Urinary bladder (tissue), 4 donors: ENCODE measurements around the gene ADAMTS8. TPM values are rescaled to one million over a fixed set of nuclear protein-coding genes. Genes with fewer than 3 reads are reported as not detected.
"Not testable (repeated sequence)": the region's sequence is repeated elsewhere in the genome, so short reads cannot be mapped to it uniquely, and the experiment has no call there.

Source experiments
- DNase-seq: peaks from one replicate; pipeline ENCODE4 v3.0.0-alpha.2; 2015; ENCODE audit errors: extremely low spot score
- H3K27ac ChIP-seq: one replicate; pipeline ENCODE4 v1.5.1; 2013; ENCODE audit warnings: low read depth, mild to moderate bottlenecking, moderate library complexity
- H3K36me3 ChIP-seq: one replicate; pipeline ENCODE4 v1.6.1; 2013; ENCODE audit warnings: mild to moderate bottlenecking, moderate library complexity; ENCODE audit not compliant: insufficient read depth
- H3K4me1 ChIP-seq: one replicate; pipeline ENCODE4 v1.6.1; 2013; ENCODE audit warnings: mild to moderate bottlenecking, moderate library complexity; ENCODE audit not compliant: insufficient read depth
- H3K4me3 ChIP-seq: one replicate; pipeline ENCODE4 v1.5.1; 2013; ENCODE audit warnings: low read depth, low read length
- WGBS: extraction: QIAGEN DNeasy Blood & Tissue Kit; methylation state at CpG from one replicate; pipeline ENCODE4 v1.1.7; 2013; 5-methylcytosine and 5-hydroxymethylcytosine counted together
- polyA plus RNA-seq: library from polyadenylated mRNA; stranded (reverse); fragments of 200-250 nt; gene quantifications from one replicate; pipeline ENCODE4 v1.2.3, GENCODE V29; 2013
- total RNA-seq: library from RNA; depleted of rRNA; stranded (reverse); fragments of >200 nt; gene quantifications from one replicate; pipeline ENCODE4 v1.2.3, GENCODE V29; 2014
- donor health status: healthy with polysubstance abuse.
- donor health status: healthy.

The ADAMTS8 gene
- total and polyA plus RNA-seq, 2 donors = 8.9 to 17.9 TPM

GRCh38 chr11:130439160-130439519 lies 10.7 kb upstream of the ADAMTS8 start:
- DNase-seq = no peak
- Histone ChIP-seq H3K27ac (no peak overlapping the region), H3K4me3 (no peak overlapping the region), H3K4me1 (no peaks in the 10 kb centered on the region), H3K36me3 (no peaks in the 10 kb centered on the region)
- WGBS = 84% methylated on average over 4 of the region's 4 CpGs

GRCh38 chr11:130438401-130439159 lies 10.2 kb upstream of the ADAMTS8 start:
- not testable (repeated sequence) for H3K4me3 ChIP-seq, H3K4me1 ChIP-seq, H3K36me3 ChIP-seq, H3K27ac ChIP-seq, DNase-seq
- WGBS = 88% methylated on average over 10 of the region's 10 CpGs

GRCh38 chr11:130437848-130438247 lies 9.4 kb upstream of the ADAMTS8 start:
- Histone ChIP-seq H3K36me3 (no peaks in the 10 kb centered on the region), H3K27ac (no peak overlapping the region), H3K4me1 (no peaks in the 10 kb centered on the region), H3K4me3 (no peak overlapping the region)
- no peak for DNase-seq
- WGBS = 89% methylated on average over 7 of the region's 7 CpGs

- no peak for DNase-seq
- Histone ChIP-seq H3K27ac (no peak overlapping the region), H3K36me3 (no peaks in the 10 kb centered on the region), H3K4me3 (no peak overlapping the region), H3K4me1 (no peaks in the 10 kb centered on the region)
- WGBS = 70% methylated on average over 3 of the region's 3 CpGs
Observed at GRCh38 chr11:130436171-130436570, 7.8 kb upstream of the ADAMTS8 start.

- 47% methylated on average over 4 of the region's 4 CpGs for WGBS
- Histone ChIP-seq H3K4me1 (no peaks in the 10 kb centered on the region), H3K4me3 (no peak overlapping the region), H3K27ac (peak overlapping the region; percentile 46), H3K36me3 (no peaks in the 10 kb centered on the region)
- no peak for DNase-seq
Observed at GRCh38 chr11:130435671-130436070, 7.3 kb upstream of the ADAMTS8 start.

GRCh38 chr11:130434521-130435223 lies 6.3 kb upstream of the ADAMTS8 start:
- H3K4me3 ChIP-seq = peak overlapping the region; percentile 43
- peak; percentile 89 for DNase-seq
- H3K4me1 ChIP-seq = no peaks in the 10 kb centered on the region
- under 1% methylated on average over 20 of the region's 20 CpGs for WGBS
- H3K36me3 ChIP-seq = no peaks in the 10 kb centered on the region
- H3K27ac ChIP-seq = no peak overlapping the region

- Histone ChIP-seq H3K4me1 (no peaks in the 10 kb centered on the region), H3K36me3 (no peaks in the 10 kb centered on the region), H3K4me3 (no peak overlapping the region), H3K27ac (no peak overlapping the region)
- DNase-seq = no peak
- WGBS = 61% methylated on average over 4 of the region's 4 CpGs
Observed at GRCh38 chr11:130433357-130433756, 4.9 kb upstream of the ADAMTS8 start.

GRCh38 chr11:130431801-130432200 lies 3.4 kb upstream of the ADAMTS8 start:
- H3K27ac ChIP-seq = no peak overlapping the region
- H3K4me3 ChIP-seq = no peak overlapping the region
- WGBS = 28% methylated on average over 3 of the region's 3 CpGs
- no peak for DNase-seq
- no peaks in the 10 kb centered on the region for H3K4me1 ChIP-seq
- no peaks in the 10 kb centered on the region for H3K36me3 ChIP-seq

GRCh38 chr11:130431331-130431773 lies 2.9 kb upstream of the ADAMTS8 start:
- H3K4me1 ChIP-seq = no peaks in the 10 kb centered on the region
- no peak for DNase-seq
- H3K27ac ChIP-seq = no peak overlapping the region
- WGBS = 10% methylated on average over 10 of the region's 10 CpGs
- no peaks in the 10 kb centered on the region for H3K36me3 ChIP-seq
- no peak overlapping the region for H3K4me3 ChIP-seq

GRCh38 chr11:130429983-130430382 lies 1.6 kb upstream of the ADAMTS8 start:
- Histone ChIP-seq H3K27ac (no peak overlapping the region), H3K36me3 (no peaks in the 10 kb centered on the region), H3K4me3 (no peak overlapping the region), H3K4me1 (no peaks in the 10 kb centered on the region)
- no peak for DNase-seq
- WGBS = 78% methylated on average over 3 of the region's 3 CpGs

GRCh38 chr11:130429120-130429681 lies 792 bp upstream of the ADAMTS8 start:
- no peaks in the 10 kb centered on the region for H3K36me3 ChIP-seq
- H3K27ac ChIP-seq = no peak overlapping the region
- no peak overlapping the region for H3K4me3 ChIP-seq
- H3K4me1 ChIP-seq = no peaks in the 10 kb centered on the region
- DNase-seq = no peak
- WGBS = 89% methylated on average over 2 of the region's 2 CpGs

- peak overlapping the region; percentile 53 for H3K4me3 ChIP-seq
- no peaks in the 10 kb centered on the region for H3K4me1 ChIP-seq
- no peak for DNase-seq
- no peaks in the 10 kb centered on the region for H3K36me3 ChIP-seq
- no peak overlapping the region for H3K27ac ChIP-seq
- under 1% methylated on average over 81 of the region's 84 CpGs for WGBS
Observed at GRCh38 chr11:130427581-130428315, 661 bp downstream of the ADAMTS8 start.

- Histone ChIP-seq H3K36me3 (no peaks in the 10 kb centered on the region), H3K4me3 (no peak overlapping the region), H3K4me1 (no peaks in the 10 kb centered on the region), H3K27ac (no peak overlapping the region)
- WGBS = 28% methylated on average over 18 of the region's 18 CpGs
- DNase-seq = no peak
Observed at GRCh38 chr11:130426837-130427341, 1.5 kb downstream of the ADAMTS8 start.
